SK-N-SH (cell line): Measurements from ENCODE around the gene MRPL40. TPM values are rescaled to one million over a fixed set of nuclear protein-coding genes. Genes with fewer than 3 reads are reported as not detected.

ENCODE experiments used
- CTCF ChIA-PET: fragments of 300-600, 350-600 bp; formaldehyde crosslinking; extraction: SDS; loops from one replicate; lab custom pipeline; 2021; lab: Yijun Ruan, JAX
- POLR2A ChIA-PET: fragments of 350-600 bp; sonication (Branson Sonifier 250); formaldehyde crosslinking; extraction: SDS; loops from one replicate; lab custom pipeline; 2020; ENCODE audit warnings: antibody characterized with exemption, inconsistent platforms; lab: Yijun Ruan, JAX
- DNase-seq: peaks from one replicate; pipeline ENCODE4 v3.0.0; 2012
- H2AFZ ChIP-seq: fragments of 200-600 bp; sonication (generic); 2 replicates; pipeline ENCODE4 v1.8.1; 2016; ENCODE audit warnings: antibody characterized with exemption, mild to moderate bottlenecking, low read depth
- H3F3A ChIP-seq: fragments of 200-600 bp; sonication (generic); replicated peaks from 2 replicates; pipeline ENCODE3; 2016; ENCODE audit warnings: antibody characterized with exemption, mild to moderate bottlenecking; ENCODE audit not compliant: insufficient read depth
- H3K27ac ChIP-seq, 2 experiments: fragments of 200-500 bp in 1 of 2; fragments of 200-600 bp in 1 of 2; sonication (Bioruptor generic) in 1 of 2; sonication (generic), shearing (Covaris generic) in 1 of 2; 2 replicates each; pipeline versions ENCODE4 v1.5.1 to v1.6.1; 2014 to 2016; ENCODE audit warnings: low read depth in 2 of 2, inconsistent platforms in 1 of 2, low read length in 1 of 2, mild to moderate bottlenecking in 1 of 2, mixed read lengths in 1 of 2
- H3K27me3 ChIP-seq: fragments of 200-600 bp; sonication (generic), shearing (Covaris generic); 2 replicates; pipeline ENCODE4 v1.6.1; 2016; ENCODE audit warnings: mixed run types; ENCODE audit not compliant: insufficient read depth
- H3K36me3 ChIP-seq, 2 experiments: fragments of 200-500 bp in 1 of 2; fragments of 200-600 bp in 1 of 2; sonication (Bioruptor generic) in 1 of 2; sonication (generic) in 1 of 2; replicated peaks in 1 of 2; 2 replicates each; pipeline versions ENCODE3 to v1.5.1; 2014 to 2016; ENCODE audit warnings: low read length in 1 of 2, mild to moderate bottlenecking in 1 of 2; ENCODE audit not compliant: insufficient read depth in 2 of 2, control insufficient read depth in 1 of 2
- H3K4me1 ChIP-seq, 2 experiments: fragments of 200-500 bp in 1 of 2; fragments of 200-600 bp in 1 of 2; sonication (Bioruptor generic) in 1 of 2; sonication (generic), shearing (Covaris generic) in 1 of 2; 2 replicates each; pipeline versions ENCODE4 v1.5.1 to v1.6.1; 2014 to 2016; ENCODE audit warnings: low read depth in 1 of 2, low read length in 1 of 2, mixed run types in 1 of 2; ENCODE audit not compliant: insufficient read depth in 2 of 2, control insufficient read depth in 1 of 2
- H3K4me2 ChIP-seq: fragments of 200-600 bp; sonication (generic), shearing (Covaris generic); 2 replicates; pipeline ENCODE4 v1.6.1; 2017; ENCODE audit warnings: mixed run types
- H3K4me3 ChIP-seq, 2 experiments: fragments of 200-500 bp in 1 of 2; fragments of 200-600 bp in 1 of 2; sonication (Bioruptor generic) in 1 of 2; sonication (generic), shearing (Covaris generic) in 1 of 2; 2 replicates each; pipeline versions ENCODE4 v1.5.1 to v1.8.1; 2014 to 2016; ENCODE audit warnings: low read depth in 2 of 2, inconsistent platforms in 1 of 2, low read length in 1 of 2, mild to moderate bottlenecking in 1 of 2, mixed read lengths in 1 of 2, moderate library complexity in 1 of 2
- H3K79me2 ChIP-seq: fragments of 200-600 bp; sonication (generic); 2 replicates; pipeline ENCODE4 v1.8.1; 2017; ENCODE audit warnings: mild to moderate bottlenecking; ENCODE audit not compliant: insufficient read depth
- H3K9ac ChIP-seq: fragments of 200-600 bp; sonication (generic); 2 replicates; pipeline ENCODE4 v1.6.1; 2017; ENCODE audit warnings: mixed run types
- H3K9me2 ChIP-seq: fragments of 200-600 bp; sonication (generic); 2 replicates; pipeline ENCODE4 v1.6.1; 2017; ENCODE audit warnings: mixed run types
- H3K9me3 ChIP-seq: fragments of 200-600 bp; sonication (generic); 2 replicates; pipeline ENCODE4 v1.6.1; 2017; ENCODE audit warnings: mixed run types, mild to moderate bottlenecking, moderate library complexity
- H4K20me1 ChIP-seq: fragments of 200-600 bp; sonication (generic); 2 replicates; pipeline ENCODE4 v1.6.1; 2017; ENCODE audit warnings: mild to moderate bottlenecking, mixed run types; ENCODE audit not compliant: insufficient read depth
- CHD2 ChIP-seq: fragments of 150-350 bp; IDR thresholded peaks from 2 replicates; pipeline ENCODE4 v1.6.1; 2018; ENCODE audit warnings: low read length; ENCODE audit not compliant: partially characterized antibody
- ELF1 ChIP-seq: IDR thresholded peaks from 2 replicates; pipeline ENCODE4 v1.4.0; 2012
- EP300 ChIP-seq, 2 experiments: IDR thresholded peaks; 2 replicates each; pipeline versions ENCODE4 v1.4.0 to v1.6.1; 2012; ENCODE audit warnings: borderline replicate concordance in 1 of 2, low read depth in 1 of 2, low read length in 1 of 2
- FOSL2 ChIP-seq: IDR thresholded peaks from 2 replicates; pipeline ENCODE4 v1.4.0; 2012; ENCODE audit warnings: low read depth, mild to moderate bottlenecking, moderate library complexity, borderline replicate concordance
- JUND ChIP-seq: IDR thresholded peaks from 2 replicates; pipeline ENCODE4 v1.4.0; 2012
- MEF2A ChIP-seq: IDR thresholded peaks from 2 replicates; pipeline ENCODE4 v1.4.0; 2012; ENCODE audit warnings: low read depth, borderline replicate concordance
- NRF1 ChIP-seq: IDR thresholded peaks from 2 replicates; pipeline ENCODE4 v1.6.1; 2012; ENCODE audit warnings: low read depth, mild to moderate bottlenecking, low read length
- RAD21 ChIP-seq: IDR thresholded peaks from 2 replicates; pipeline ENCODE4 v1.6.1; 2012; ENCODE audit warnings: mild to moderate bottlenecking, low read length
- RFX5 ChIP-seq: IDR thresholded peaks from 2 replicates; pipeline ENCODE4 v1.6.1; 2012; ENCODE audit warnings: mild to moderate bottlenecking, improper control_type of control experiment, low read length
- RXRA ChIP-seq: IDR thresholded peaks from 2 replicates; pipeline ENCODE4 v1.4.0; 2012; ENCODE audit warnings: low read depth, mild to moderate bottlenecking, borderline replicate concordance
- SIN3A ChIP-seq: IDR thresholded peaks from 2 replicates; pipeline ENCODE4 v1.6.1; 2012; ENCODE audit warnings: low read depth, mild to moderate bottlenecking, low read length, moderate library complexity, borderline replicate concordance
- TAF1 ChIP-seq: IDR thresholded peaks from 2 replicates; pipeline ENCODE4 v1.6.1; 2012; ENCODE audit warnings: low read depth, mild to moderate bottlenecking, low read length, moderate library complexity, borderline replicate concordance
- TEAD4 ChIP-seq: IDR thresholded peaks from 2 replicates; pipeline ENCODE4 v1.4.0; 2012; ENCODE audit warnings: mild to moderate bottlenecking, borderline replicate concordance; ENCODE audit not compliant: insufficient read depth
- YY1 ChIP-seq: IDR thresholded peaks from 2 replicates; pipeline ENCODE4 v1.4.0; 2012; ENCODE audit warnings: low read depth, mild to moderate bottlenecking
- WGBS: methylation state at CpG from one replicate; pipeline ENCODE4 v1.1.6; 2017; ENCODE audit warnings: low lambda C conversion rate; 5-methylcytosine and 5-hydroxymethylcytosine counted together
- polyA plus RNA-seq, 3 experiments: library from polyadenylated mRNA; depleted of rRNA; stranded (reverse); fragments of >200 nt; gene quantifications; 2 replicates each; pipeline ENCODE4 v1.2.3, GENCODE V29; 2012
- TF ChIP-seq, protein P1 (sequence below): IDR thresholded peaks from 2 replicates; pipeline ENCODE4 v1.4.0; 2012; ENCODE audit warnings: low read depth, borderline replicate concordance
- TF ChIP-seq, protein P2 (sequence below): IDR thresholded peaks from 2 replicates; pipeline ENCODE4 v1.6.1; 2012; ENCODE audit warnings: mild to moderate bottlenecking, low read depth, low read length, moderate library complexity
- TF ChIP-seq, protein P3 (sequence below): fragments of 150-350 bp; IDR thresholded peaks from 2 replicates; pipeline ENCODE4 v1.6.1; 2016; ENCODE audit warnings: mild to moderate bottlenecking, low read depth, low read length

The MRPL40 gene
- polyA plus RNA-seq, 1 of the 3 experiments (the other 2 are of a cell fraction), result 34.9 TPM

DNA sequence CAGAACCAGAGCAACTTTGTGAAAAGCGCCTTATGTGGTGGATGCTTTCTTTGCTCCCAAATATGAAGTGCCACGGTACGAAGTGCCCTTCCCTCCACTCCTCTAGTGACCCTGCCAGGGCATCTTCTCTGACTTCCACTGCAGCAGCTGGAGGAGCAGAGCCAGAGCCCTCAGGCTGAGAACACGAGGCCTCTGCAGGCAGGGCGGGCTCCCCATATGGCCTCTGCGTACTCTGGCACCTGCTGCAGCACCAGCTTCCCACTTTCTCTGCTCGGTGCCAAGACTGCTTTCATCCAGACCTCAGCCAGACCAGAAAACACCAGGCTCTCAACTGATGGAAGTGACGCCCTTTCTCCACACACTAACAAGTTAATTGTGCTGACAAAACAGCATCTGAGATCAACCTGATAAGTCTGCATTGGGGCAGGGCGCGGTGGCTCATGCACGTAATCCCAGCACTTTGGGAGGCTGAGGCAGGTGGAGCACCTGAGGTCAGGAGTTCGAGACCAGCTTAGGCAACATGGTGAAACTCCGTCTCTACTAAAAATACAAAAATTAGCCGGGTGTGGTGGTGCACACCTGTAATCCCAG, 33.9 kb downstream of the MRPL40 start:
- H2AFZ ChIP-seq, result no peak overlapping the region
- ChIA-PET POLR2A (no interaction called here), CTCF (interaction anchor here (0.6 to 2.8 kb wide), 6 partner anchors 8 to 1238 kb away, joined by 3 to 13 read pairs (median 6); no protein-coding TSS in a partner anchor)
- no peak overlapping the region for H3K9ac ChIP-seq
- peaks cover 7% of the 10 kb centered on the region; the same call in 1 of the 2 replicates for H4K20me1 ChIP-seq
- DNase-seq, result no peak
- H3K27ac ChIP-seq, result no peak overlapping the region; a peak in 1 of 4 replicates
- H3K9me2 ChIP-seq, result no peaks in the 10 kb centered on the region
- H3K4me2 ChIP-seq, result no peak overlapping the region
- no peak overlapping the region for H3K4me3 ChIP-seq
- TF ChIP-seq, protein P1, sequence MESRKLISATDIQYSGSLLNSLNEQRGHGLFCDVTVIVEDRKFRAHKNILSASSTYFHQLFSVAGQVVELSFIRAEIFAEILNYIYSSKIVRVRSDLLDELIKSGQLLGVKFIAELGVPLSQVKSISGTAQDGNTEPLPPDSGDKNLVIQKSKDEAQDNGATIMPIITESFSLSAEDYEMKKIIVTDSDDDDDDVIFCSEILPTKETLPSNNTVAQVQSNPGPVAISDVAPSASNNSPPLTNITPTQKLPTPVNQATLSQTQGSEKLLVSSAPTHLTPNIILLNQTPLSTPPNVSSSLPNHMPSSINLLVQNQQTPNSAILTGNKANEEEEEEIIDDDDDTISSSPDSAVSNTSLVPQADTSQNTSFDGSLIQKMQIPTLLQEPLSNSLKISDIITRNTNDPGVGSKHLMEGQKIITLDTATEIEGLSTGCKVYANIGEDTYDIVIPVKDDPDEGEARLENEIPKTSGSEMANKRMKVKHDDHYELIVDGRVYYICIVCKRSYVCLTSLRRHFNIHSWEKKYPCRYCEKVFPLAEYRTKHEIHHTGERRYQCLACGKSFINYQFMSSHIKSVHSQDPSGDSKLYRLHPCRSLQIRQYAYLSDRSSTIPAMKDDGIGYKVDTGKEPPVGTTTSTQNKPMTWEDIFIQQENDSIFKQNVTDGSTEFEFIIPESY, result no peak
- no peak for TF ChIP-seq RXRA
- TF ChIP-seq NRF1, result no peak
- TF ChIP-seq, protein P2, sequence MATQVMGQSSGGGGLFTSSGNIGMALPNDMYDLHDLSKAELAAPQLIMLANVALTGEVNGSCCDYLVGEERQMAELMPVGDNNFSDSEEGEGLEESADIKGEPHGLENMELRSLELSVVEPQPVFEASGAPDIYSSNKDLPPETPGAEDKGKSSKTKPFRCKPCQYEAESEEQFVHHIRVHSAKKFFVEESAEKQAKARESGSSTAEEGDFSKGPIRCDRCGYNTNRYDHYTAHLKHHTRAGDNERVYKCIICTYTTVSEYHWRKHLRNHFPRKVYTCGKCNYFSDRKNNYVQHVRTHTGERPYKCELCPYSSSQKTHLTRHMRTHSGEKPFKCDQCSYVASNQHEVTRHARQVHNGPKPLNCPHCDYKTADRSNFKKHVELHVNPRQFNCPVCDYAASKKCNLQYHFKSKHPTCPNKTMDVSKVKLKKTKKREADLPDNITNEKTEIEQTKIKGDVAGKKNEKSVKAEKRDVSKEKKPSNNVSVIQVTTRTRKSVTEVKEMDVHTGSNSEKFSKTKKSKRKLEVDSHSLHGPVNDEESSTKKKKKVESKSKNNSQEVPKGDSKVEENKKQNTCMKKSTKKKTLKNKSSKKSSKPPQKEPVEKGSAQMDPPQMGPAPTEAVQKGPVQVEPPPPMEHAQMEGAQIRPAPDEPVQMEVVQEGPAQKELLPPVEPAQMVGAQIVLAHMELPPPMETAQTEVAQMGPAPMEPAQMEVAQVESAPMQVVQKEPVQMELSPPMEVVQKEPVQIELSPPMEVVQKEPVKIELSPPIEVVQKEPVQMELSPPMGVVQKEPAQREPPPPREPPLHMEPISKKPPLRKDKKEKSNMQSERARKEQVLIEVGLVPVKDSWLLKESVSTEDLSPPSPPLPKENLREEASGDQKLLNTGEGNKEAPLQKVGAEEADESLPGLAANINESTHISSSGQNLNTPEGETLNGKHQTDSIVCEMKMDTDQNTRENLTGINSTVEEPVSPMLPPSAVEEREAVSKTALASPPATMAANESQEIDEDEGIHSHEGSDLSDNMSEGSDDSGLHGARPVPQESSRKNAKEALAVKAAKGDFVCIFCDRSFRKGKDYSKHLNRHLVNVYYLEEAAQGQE, result no peak
- no peak for TF ChIP-seq JUND
- TF ChIP-seq, all 33 proteins: peak for 0
- Histone ChIP-seq H3F3A (no peaks in the 10 kb centered on the region), H3K27me3 (no peaks in the 10 kb centered on the region), H3K9me3 (no peaks in the 10 kb centered on the region), H3K36me3 (peaks cover 69 to 83% of the 10 kb centered on the region in 2 experiments), H3K79me2 (no peaks in the 10 kb centered on the region; the same call in 1 of the 2 replicates), H3K4me1 (peaks cover 0 to 3% of the 10 kb centered on the region in 2 experiments; a peak in 1 of 4 replicates)
- WGBS, result 86% methylated on average over 10 of the region's 14 CpGs

DNA sequence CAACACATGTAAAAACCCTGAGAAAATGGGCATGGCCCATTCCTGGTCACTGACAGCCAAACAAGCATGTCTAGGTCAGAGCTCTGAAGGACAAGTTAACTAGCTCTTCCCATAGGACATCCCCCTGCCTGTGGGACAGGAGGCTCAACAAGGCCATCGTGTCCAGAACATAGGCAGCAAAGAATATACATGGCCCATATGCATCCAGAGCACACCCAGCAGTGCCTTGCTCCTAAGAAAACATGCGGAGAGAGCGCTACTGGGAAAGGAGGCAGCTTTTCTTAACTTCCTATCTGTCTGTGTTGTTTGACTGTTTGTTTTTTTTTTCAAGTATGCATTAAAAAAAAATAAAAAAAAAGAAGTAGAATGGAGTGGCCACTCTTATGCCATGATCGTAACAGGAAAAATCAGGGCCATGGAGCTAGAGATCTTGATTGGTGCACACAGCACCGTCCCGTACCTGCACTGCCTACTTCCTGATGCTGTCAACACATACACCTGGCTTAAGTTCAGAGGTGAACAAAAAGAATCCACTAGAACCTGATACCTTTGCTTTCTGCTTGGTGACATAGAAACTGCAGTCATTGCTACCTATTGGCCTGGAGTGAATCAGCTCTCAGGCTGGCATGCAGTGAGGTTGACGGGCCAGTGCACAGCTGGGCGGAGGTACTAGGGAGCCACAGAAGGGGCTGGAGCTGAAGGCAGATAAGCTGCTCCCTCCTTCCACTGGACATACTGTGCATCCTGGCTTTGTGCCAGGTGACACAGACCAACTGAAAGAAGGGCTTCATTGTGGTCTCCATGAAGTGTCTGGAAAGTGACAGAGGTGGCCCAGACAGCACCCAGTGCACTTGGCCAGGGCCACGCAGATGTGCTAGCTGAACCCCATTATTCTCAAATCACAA, 34.8 kb downstream of the MRPL40 start:
- Histone ChIP-seq H3K27me3 (no peaks in the 10 kb centered on the region), H3K9ac (no peak overlapping the region), H3K4me3 (no peak overlapping the region), H3K4me2 (no peak overlapping the region), H3F3A (no peaks in the 10 kb centered on the region), H3K4me1 (peaks cover 0 to 3% of the 10 kb centered on the region in 2 experiments; a peak in 1 of 4 replicates), H2AFZ (no peak overlapping the region), H3K79me2 (peaks cover 6% of the 10 kb centered on the region; the same call in 1 of the 2 replicates), H4K20me1 (peaks cover 7% of the 10 kb centered on the region; the same call in 1 of the 2 replicates), H3K36me3 (peaks cover 67 to 87% of the 10 kb centered on the region in 2 experiments), H3K9me2 (no peaks in the 10 kb centered on the region), H3K27ac (no peak overlapping the region), H3K9me3 (no peaks in the 10 kb centered on the region)
- 93% methylated on average over 9 of the region's 9 CpGs for WGBS
- CTCF ChIA-PET, result interaction anchor here (0.6 to 2.3 kb wide), 4 partner anchors 11 to 1237 kb away, joined by 3 to 7 read pairs (median 6); no protein-coding TSS in a partner anchor
- DNase-seq, result no peak
- POLR2A ChIA-PET, result no interaction called here
- TF ChIP-seq SIN3A (no peak), TAF1 (no peak), EP300 (IDR thresholded peaks at IDR 0.05; ENCODE audit: borderline replicate concordance in 1 of 2, low read depth in 1 of 2, low read length in 1 of 2) (no peak), RAD21 (no peak), FOSL2 (no peak), RFX5 (no peak), MEF2A (no peak), ELF1 (no peak), RXRA (no peak), TEAD4 (no peak), CHD2 (no peak), JUND (no peak), YY1 (no peak)
- TF ChIP-seq, protein P3, sequence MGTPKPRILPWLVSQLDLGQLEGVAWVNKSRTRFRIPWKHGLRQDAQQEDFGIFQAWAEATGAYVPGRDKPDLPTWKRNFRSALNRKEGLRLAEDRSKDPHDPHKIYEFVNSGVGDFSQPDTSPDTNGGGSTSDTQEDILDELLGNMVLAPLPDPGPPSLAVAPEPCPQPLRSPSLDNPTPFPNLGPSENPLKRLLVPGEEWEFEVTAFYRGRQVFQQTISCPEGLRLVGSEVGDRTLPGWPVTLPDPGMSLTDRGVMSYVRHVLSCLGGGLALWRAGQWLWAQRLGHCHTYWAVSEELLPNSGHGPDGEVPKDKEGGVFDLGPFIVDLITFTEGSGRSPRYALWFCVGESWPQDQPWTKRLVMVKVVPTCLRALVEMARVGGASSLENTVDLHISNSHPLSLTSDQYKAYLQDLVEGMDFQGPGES, result no peak
